H1 (cell line): Measurements from ENCODE around the gene NKAIN4.

Experiments used
- CTCF ChIP-seq, 3 experiments: IDR thresholded peaks; 1 replicate in 2 of 3; 2 replicates in 1 of 3; pipeline versions ENCODE4 v1.5.1 to v1.6.1; 2011; ENCODE audit warnings: low read length in 3 of 3, mild to moderate bottlenecking in 3 of 3, inconsistent platforms in 2 of 3, low read depth in 1 of 3, moderate library complexity in 1 of 3; ENCODE audit not compliant: insufficient read depth in 1 of 3; ENCODE audit errors: control extremely low read depth in 1 of 3
- EP300 ChIP-seq, 2 experiments: IDR thresholded peaks; 1 replicate in 1 of 2; 2 replicates in 1 of 2; pipeline ENCODE4 v1.6.1; 2011 to 2012; ENCODE audit warnings: low read depth in 2 of 2, low read length in 2 of 2, mild to moderate bottlenecking in 2 of 2, borderline replicate concordance in 1 of 2, inconsistent platforms in 1 of 2, moderate library complexity in 1 of 2
- EZH2 ChIP-seq: fragments of 200-600 bp; sonication (generic); IDR thresholded peaks from 2 replicates; pipeline ENCODE4 v1.7.1; 2012; ENCODE audit warnings: low read depth, mild to moderate bottlenecking, moderate library complexity, low read length, inconsistent platforms; ENCODE audit not compliant: severe bottlenecking
- KDM1A ChIP-seq: fragments of 200-600, 300-600 bp; sonication (generic); IDR thresholded peaks from 2 replicates; pipeline ENCODE4 v1.7.1; 2016; ENCODE audit warnings: mild to moderate bottlenecking, low read length, borderline replicate concordance
- NRF1 ChIP-seq: IDR thresholded peaks from 2 replicates; pipeline ENCODE4 v1.6.1; 2011; ENCODE audit warnings: mild to moderate bottlenecking, low read depth, low read length, improper control_type of control experiment
- RAD21 ChIP-seq, 2 experiments: IDR thresholded peaks in 1 of 2; conservative IDR thresholded peaks in 1 of 2; 2 replicates each; pipeline ENCODE4 v1.6.1; 2011; ENCODE audit warnings: low read depth in 2 of 2, low read length in 2 of 2, improper control_type of control experiment in 1 of 2, inconsistent platforms in 1 of 2, mild to moderate bottlenecking in 1 of 2, moderate library complexity in 1 of 2
- SIN3A ChIP-seq, 2 experiments: IDR thresholded peaks in 1 of 2; conservative IDR thresholded peaks in 1 of 2; 2 replicates each; pipeline ENCODE4 v1.6.1; 2011 to 2012; ENCODE audit warnings: low read length in 2 of 2, improper control_type of control experiment in 1 of 2, low read depth in 1 of 2, mild to moderate bottlenecking in 1 of 2
- USF2 ChIP-seq: IDR thresholded peaks from 2 replicates; pipeline ENCODE4 v1.6.1; 2011; ENCODE audit warnings: low read length, improper control_type of control experiment
- TF ChIP-seq, protein P1 (sequence below): IDR thresholded peaks from 2 replicates; pipeline ENCODE4 v1.6.1; 2011; ENCODE audit warnings: low read depth, mild to moderate bottlenecking, low read length; ENCODE audit not compliant: insufficient read depth

DNA sequence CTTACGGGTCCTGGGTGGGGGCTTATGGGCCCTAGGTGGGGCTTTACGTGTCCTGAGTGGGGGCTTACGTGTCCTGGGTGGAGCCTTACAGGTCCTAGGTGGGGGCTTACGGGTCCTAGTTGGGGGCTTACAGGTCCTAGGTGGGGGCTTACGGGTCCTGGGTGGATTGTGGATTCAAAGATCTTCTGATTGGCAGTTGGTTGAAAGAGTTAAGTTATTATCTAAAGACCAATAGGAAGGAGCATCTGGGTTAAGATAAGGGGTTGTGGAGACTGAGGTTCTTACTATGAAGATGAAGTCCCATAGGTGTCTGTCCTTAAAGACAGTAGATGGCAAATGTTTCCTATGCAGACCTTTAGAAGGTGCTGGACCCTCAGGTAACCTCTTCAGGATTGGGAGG, 27.0 kb downstream of the NKAIN4 start:
- TF ChIP-seq RAD21 (IDR thresholded peaks at IDR 0.05 in 1 of 2, conservative IDR thresholded peaks at IDR 0.05 in 1 of 2; ENCODE audit: low read depth in 2 of 2, low read length in 2 of 2) (no peak), NRF1 (no peak), EZH2 (no peak), KDM1A (no peak), CTCF (IDR thresholded peaks at IDR 0.05; ENCODE audit: control extremely low read depth in 1 of 3, insufficient read depth in 1 of 3, low read depth in 1 of 3, low read length in 3 of 3) (no peak), EP300 (IDR thresholded peaks at IDR 0.05; ENCODE audit: borderline replicate concordance in 1 of 2, low read depth in 2 of 2, low read length in 2 of 2) (no peak), USF2 (no peak), SIN3A (conservative IDR thresholded peaks at IDR 0.05 in 1 of 2, IDR thresholded peaks at IDR 0.05 in 1 of 2; ENCODE audit: low read depth in 1 of 2, low read length in 2 of 2) (no peak)
- TF ChIP-seq, protein P1, sequence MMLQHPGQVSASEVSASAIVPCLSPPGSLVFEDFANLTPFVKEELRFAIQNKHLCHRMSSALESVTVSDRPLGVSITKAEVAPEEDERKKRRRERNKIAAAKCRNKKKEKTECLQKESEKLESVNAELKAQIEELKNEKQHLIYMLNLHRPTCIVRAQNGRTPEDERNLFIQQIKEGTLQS: no peak
